Smooth muscle cell (in vitro differentiated cells): ENCODE measurements around the gene NTN4. TPM values are rescaled to one million over a fixed set of nuclear protein-coding genes. Genes with fewer than 3 reads are reported as not detected.

Source experiments
- DNase-seq: peaks from one replicate; lab custom pipeline; 2025; ENCODE audit not compliant: unreplicated experiment; lab: John Stamatoyannopoulos, UW
- H2AFZ ChIP-seq: fragments of 200-600 bp; sonication (generic); 2 replicates; pipeline ENCODE4 v1.6.0; 2016; ENCODE audit warnings: antibody characterized with exemption, low read depth, mild to moderate bottlenecking
- H3F3A ChIP-seq: fragments of 200-600 bp; sonication (generic); 2 replicates; pipeline ENCODE4 v1.6.0; 2017; ENCODE audit warnings: antibody characterized with exemption, low read depth
- H3K27ac ChIP-seq: fragments of 200-600 bp; sonication (generic); 2 replicates; pipeline ENCODE4 v1.5.1; 2016; ENCODE audit warnings: low read depth, mild to moderate bottlenecking
- H3K27me3 ChIP-seq: fragments of 200-600 bp; sonication (generic); 2 replicates; pipeline ENCODE4 v1.6.1; 2016; ENCODE audit warnings: low read depth, mild to moderate bottlenecking
- H3K36me3 ChIP-seq: fragments of 200-600 bp; sonication (generic); 2 replicates; pipeline ENCODE4 v1.5.1; 2016; ENCODE audit warnings: low read depth
- H3K4me1 ChIP-seq: fragments of 200-600 bp; sonication (generic); 2 replicates; pipeline ENCODE4 v1.5.1; 2016; ENCODE audit warnings: low read depth
- H3K4me2 ChIP-seq: fragments of 200-600 bp; sonication (generic); 2 replicates; pipeline ENCODE4 v1.6.0; 2016; ENCODE audit warnings: mild to moderate bottlenecking
- H3K4me3 ChIP-seq: fragments of 200-600 bp; sonication (generic); 2 replicates; pipeline ENCODE4 v1.5.1; 2016; ENCODE audit warnings: mild to moderate bottlenecking
- H3K79me2 ChIP-seq: fragments of 200-600 bp; sonication (generic); 2 replicates; pipeline ENCODE4 v1.6.0; 2016; ENCODE audit warnings: low read depth, mild to moderate bottlenecking
- H3K9ac ChIP-seq: fragments of 200-600 bp; sonication (generic); 2 replicates; pipeline ENCODE4 v1.6.0; 2016; ENCODE audit warnings: low read depth
- H3K9me3 ChIP-seq: fragments of 200-600 bp; sonication (generic); replicated peaks from 2 replicates; pipeline ENCODE4 v1.5.1; 2016; ENCODE audit warnings: low read depth
- H4K20me1 ChIP-seq: fragments of 200-600 bp; sonication (generic); 2 replicates; pipeline ENCODE4 v1.6.0; 2016; ENCODE audit warnings: low read depth
- WGBS: methylation state at CpG from one replicate; pipeline ENCODE4 v1.1.7; 2016; ENCODE audit warnings: low lambda C conversion rate; 5-methylcytosine and 5-hydroxymethylcytosine counted together
- polyA plus RNA-seq: library from polyadenylated mRNA; unstranded; fragments of >200 nt; fragmentation: Nextera tagmentation; extraction: Ambion mirVana; gene quantifications from 2 replicates; pipeline ENCODE4 v1.2.1, GENCODE V29; 2016
- total RNA-seq: library from RNA; depleted of rRNA; stranded (reverse); fragments of >200 nt; gene quantifications from 2 replicates; pipeline ENCODE4 v1.2.3, GENCODE V29; 2014
- TF ChIP-seq, protein P1 (sequence below): fragments of 200-600 bp; sonication (generic); IDR thresholded peaks from 2 replicates; pipeline ENCODE4 v1.5.1; 2017; ENCODE audit warnings: borderline replicate concordance, mild to moderate bottlenecking, antibody characterized with exemption; ENCODE audit not compliant: insufficient read depth, poor library complexity, severe bottlenecking

The NTN4 gene
- total and polyA plus RNA-seq, 2 experiments from 2014 or later: 0.94 TPM; not detected in 1

DNA sequence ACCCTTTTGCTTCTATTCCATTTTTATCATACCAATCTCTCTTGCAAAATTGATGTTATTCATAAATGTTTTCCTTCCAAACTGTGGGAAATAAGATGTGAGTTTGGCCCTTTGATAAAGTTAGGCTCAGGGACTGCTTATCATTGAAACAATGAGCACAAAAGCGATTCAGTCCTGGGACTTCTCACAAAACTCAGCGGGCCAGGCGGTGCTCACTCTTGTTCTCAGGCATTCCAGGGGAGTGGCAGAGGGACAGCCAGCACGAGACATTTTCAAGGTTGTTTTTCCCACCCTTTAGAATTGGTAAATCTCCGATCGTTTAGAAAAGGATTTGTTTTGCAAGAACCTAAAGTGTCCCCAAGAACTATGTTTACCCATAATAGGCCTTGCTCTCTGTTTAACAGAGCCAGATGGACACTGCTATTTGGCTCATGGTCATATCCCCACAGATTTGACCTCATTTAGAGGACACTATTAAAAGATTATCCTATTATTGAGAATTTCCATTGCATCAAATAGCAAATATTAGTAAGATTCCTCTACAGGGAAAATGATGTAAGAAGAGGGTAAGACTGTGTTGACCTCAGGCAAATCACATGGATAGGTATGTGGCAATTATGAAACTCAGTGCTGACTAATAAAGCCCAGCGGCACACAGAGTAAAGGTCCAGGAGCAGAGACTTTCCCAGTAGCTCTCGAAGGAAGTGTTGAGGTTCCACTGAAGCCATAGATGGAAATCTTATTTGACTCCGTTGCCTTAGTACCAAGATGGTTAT is 136.6 kb downstream of the NTN4 start:
- TF ChIP-seq, protein P1, sequence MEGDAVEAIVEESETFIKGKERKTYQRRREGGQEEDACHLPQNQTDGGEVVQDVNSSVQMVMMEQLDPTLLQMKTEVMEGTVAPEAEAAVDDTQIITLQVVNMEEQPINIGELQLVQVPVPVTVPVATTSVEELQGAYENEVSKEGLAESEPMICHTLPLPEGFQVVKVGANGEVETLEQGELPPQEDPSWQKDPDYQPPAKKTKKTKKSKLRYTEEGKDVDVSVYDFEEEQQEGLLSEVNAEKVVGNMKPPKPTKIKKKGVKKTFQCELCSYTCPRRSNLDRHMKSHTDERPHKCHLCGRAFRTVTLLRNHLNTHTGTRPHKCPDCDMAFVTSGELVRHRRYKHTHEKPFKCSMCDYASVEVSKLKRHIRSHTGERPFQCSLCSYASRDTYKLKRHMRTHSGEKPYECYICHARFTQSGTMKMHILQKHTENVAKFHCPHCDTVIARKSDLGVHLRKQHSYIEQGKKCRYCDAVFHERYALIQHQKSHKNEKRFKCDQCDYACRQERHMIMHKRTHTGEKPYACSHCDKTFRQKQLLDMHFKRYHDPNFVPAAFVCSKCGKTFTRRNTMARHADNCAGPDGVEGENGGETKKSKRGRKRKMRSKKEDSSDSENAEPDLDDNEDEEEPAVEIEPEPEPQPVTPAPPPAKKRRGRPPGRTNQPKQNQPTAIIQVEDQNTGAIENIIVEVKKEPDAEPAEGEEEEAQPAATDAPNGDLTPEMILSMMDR: no peak
- no peak overlapping the region for H3K9ac ChIP-seq
- no peaks in the 10 kb centered on the region for H4K20me1 ChIP-seq
- no peak for DNase-seq
- H3K4me2 ChIP-seq: no peak overlapping the region
- WGBS: 82% methylated on average over 9 of the region's 9 CpGs
- H2AFZ ChIP-seq: no peak overlapping the region
- no peaks in the 10 kb centered on the region for H3K36me3 ChIP-seq
- H3K27ac ChIP-seq: peak overlapping the region; percentile 32
- no peaks in the 10 kb centered on the region for H3K9me3 ChIP-seq
- no peaks in the 10 kb centered on the region for H3K4me1 ChIP-seq
- no peaks in the 10 kb centered on the region for H3F3A ChIP-seq
- H3K4me3 ChIP-seq: no peak overlapping the region
- no peaks in the 10 kb centered on the region for H3K79me2 ChIP-seq
- peaks cover 3% of the 10 kb centered on the region for H3K27me3 ChIP-seq

DNA sequence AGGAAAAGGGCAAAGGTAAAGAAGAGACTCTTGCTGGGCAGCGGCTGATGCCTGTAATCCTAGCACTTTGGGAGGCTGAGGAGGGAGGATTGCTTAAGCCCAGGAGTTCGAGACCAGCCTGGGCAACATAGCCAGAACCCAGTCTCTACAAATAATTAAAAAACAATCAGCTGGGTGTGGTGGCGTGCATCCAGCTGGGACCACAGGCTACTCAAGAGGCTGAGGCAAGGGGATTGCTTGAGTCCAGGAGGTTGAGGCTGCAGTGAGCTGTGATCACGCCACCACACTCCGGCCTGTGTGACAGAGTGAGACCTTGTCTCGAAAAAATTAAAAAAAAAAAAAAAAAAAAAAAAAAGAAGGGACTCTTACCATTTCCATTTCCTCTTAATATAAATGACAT is 138.9 kb downstream of the NTN4 start:
- Histone ChIP-seq H3K27me3 (no peaks in the 10 kb centered on the region), H3F3A (no peaks in the 10 kb centered on the region), H4K20me1 (no peaks in the 10 kb centered on the region), H3K4me1 (no peaks in the 10 kb centered on the region), H3K27ac (no peak overlapping the region), H3K4me3 (no peak overlapping the region), H3K9me3 (no peaks in the 10 kb centered on the region), H3K36me3 (no peaks in the 10 kb centered on the region), H3K4me2 (no peak overlapping the region), H2AFZ (no peak overlapping the region), H3K9ac (no peak overlapping the region), H3K79me2 (no peaks in the 10 kb centered on the region)
- no peak for DNase-seq
- WGBS: 98% methylated on average over 6 of the region's 6 CpGs
- TF ChIP-seq, protein P1: no peak

DNA sequence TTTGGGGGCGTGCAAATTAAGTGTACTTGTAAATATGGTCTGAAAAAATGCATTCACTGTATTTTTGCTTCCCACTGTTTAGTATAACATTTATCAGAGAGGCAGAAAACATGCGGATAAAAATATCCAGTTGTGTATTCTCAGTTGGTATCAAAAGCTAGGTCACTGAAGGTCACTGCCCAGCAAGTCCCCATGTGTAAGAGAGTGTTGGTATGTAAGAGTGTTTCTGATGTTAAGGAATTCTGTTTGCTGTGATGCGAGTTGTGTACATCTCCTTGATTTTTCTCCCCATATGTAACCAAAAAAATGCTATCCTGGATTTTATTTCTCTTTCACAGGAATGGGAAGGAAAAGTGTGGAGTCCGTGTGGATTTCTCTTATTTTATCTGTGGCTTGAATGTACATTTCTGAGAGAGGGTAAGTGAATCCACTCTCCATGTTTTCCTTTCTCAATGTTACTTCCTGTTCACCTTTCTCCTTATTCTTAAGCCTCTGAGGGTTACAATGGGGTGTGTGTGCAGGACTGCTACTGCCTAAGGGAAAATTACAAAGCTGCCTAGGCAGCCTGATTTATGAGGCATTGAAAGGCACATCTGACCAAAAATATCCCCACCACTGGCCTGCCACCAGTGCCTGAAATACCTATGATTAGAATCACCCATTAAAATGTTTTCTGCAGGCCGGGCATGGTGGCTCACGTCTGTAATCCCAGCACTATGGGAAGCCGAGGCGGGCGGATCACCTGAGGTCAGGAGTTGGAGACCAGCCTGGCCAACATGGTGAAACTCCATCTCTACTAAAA is 141.4 kb downstream of the NTN4 start:
- Histone ChIP-seq H3K4me1 (no peaks in the 10 kb centered on the region), H3K79me2 (no peaks in the 10 kb centered on the region), H4K20me1 (no peaks in the 10 kb centered on the region), H3K4me3 (no peak overlapping the region), H3K27me3 (no peaks in the 10 kb centered on the region), H3K9me3 (no peaks in the 10 kb centered on the region), H3F3A (no peaks in the 10 kb centered on the region), H2AFZ (no peak overlapping the region), H3K36me3 (no peaks in the 10 kb centered on the region), H3K27ac (no peak overlapping the region), H3K4me2 (no peak overlapping the region), H3K9ac (no peak overlapping the region)
- TF ChIP-seq, protein P1: no peak
- WGBS: 73% methylated on average over 9 of the region's 9 CpGs
- no peak for DNase-seq
